SK-N-SH (cell line): ENCODE data around the gene NGLY1. TPM values are rescaled to one million over a fixed set of nuclear protein-coding genes. Genes with fewer than 3 reads are reported as not detected.

ENCODE experiments used
- CTCF ChIA-PET: fragments of 300-600, 350-600 bp; formaldehyde crosslinking; extraction: SDS; loops from one replicate; lab custom pipeline; 2021; lab: Yijun Ruan, JAX
- POLR2A ChIA-PET: fragments of 350-600 bp; sonication (Branson Sonifier 250); formaldehyde crosslinking; extraction: SDS; loops from one replicate; lab custom pipeline; 2020; ENCODE audit warnings: antibody characterized with exemption, inconsistent platforms; lab: Yijun Ruan, JAX
- DNase-seq: peaks from one replicate; pipeline ENCODE4 v3.0.0; 2012
- H2AFZ ChIP-seq: fragments of 200-600 bp; sonication (generic); 2 replicates; pipeline ENCODE4 v1.8.1; 2016; ENCODE audit warnings: antibody characterized with exemption, mild to moderate bottlenecking, low read depth
- H3F3A ChIP-seq: fragments of 200-600 bp; sonication (generic); replicated peaks from 2 replicates; pipeline ENCODE3; 2016; ENCODE audit warnings: antibody characterized with exemption, mild to moderate bottlenecking; ENCODE audit not compliant: insufficient read depth
- H3K27ac ChIP-seq, 2 experiments: fragments of 200-500 bp in 1 of 2; fragments of 200-600 bp in 1 of 2; sonication (Bioruptor generic) in 1 of 2; sonication (generic), shearing (Covaris generic) in 1 of 2; 2 replicates each; pipeline versions ENCODE4 v1.5.1 to v1.6.1; 2014 to 2016; ENCODE audit warnings: low read depth in 2 of 2, inconsistent platforms in 1 of 2, low read length in 1 of 2, mild to moderate bottlenecking in 1 of 2, mixed read lengths in 1 of 2
- H3K27me3 ChIP-seq: fragments of 200-600 bp; sonication (generic), shearing (Covaris generic); 2 replicates; pipeline ENCODE4 v1.6.1; 2016; ENCODE audit warnings: mixed run types; ENCODE audit not compliant: insufficient read depth
- H3K36me3 ChIP-seq, 2 experiments: fragments of 200-500 bp in 1 of 2; fragments of 200-600 bp in 1 of 2; sonication (Bioruptor generic) in 1 of 2; sonication (generic) in 1 of 2; replicated peaks in 1 of 2; 2 replicates each; pipeline versions ENCODE3 to v1.5.1; 2014 to 2016; ENCODE audit warnings: low read length in 1 of 2, mild to moderate bottlenecking in 1 of 2; ENCODE audit not compliant: insufficient read depth in 2 of 2, control insufficient read depth in 1 of 2
- H3K4me1 ChIP-seq, 2 experiments: fragments of 200-500 bp in 1 of 2; fragments of 200-600 bp in 1 of 2; sonication (Bioruptor generic) in 1 of 2; sonication (generic), shearing (Covaris generic) in 1 of 2; 2 replicates each; pipeline versions ENCODE4 v1.5.1 to v1.6.1; 2014 to 2016; ENCODE audit warnings: low read depth in 1 of 2, low read length in 1 of 2, mixed run types in 1 of 2; ENCODE audit not compliant: insufficient read depth in 2 of 2, control insufficient read depth in 1 of 2
- H3K4me2 ChIP-seq: fragments of 200-600 bp; sonication (generic), shearing (Covaris generic); 2 replicates; pipeline ENCODE4 v1.6.1; 2017; ENCODE audit warnings: mixed run types
- H3K4me3 ChIP-seq, 2 experiments: fragments of 200-500 bp in 1 of 2; fragments of 200-600 bp in 1 of 2; sonication (Bioruptor generic) in 1 of 2; sonication (generic), shearing (Covaris generic) in 1 of 2; 2 replicates each; pipeline versions ENCODE4 v1.5.1 to v1.8.1; 2014 to 2016; ENCODE audit warnings: low read depth in 2 of 2, inconsistent platforms in 1 of 2, low read length in 1 of 2, mild to moderate bottlenecking in 1 of 2, mixed read lengths in 1 of 2, moderate library complexity in 1 of 2
- H3K79me2 ChIP-seq: fragments of 200-600 bp; sonication (generic); 2 replicates; pipeline ENCODE4 v1.8.1; 2017; ENCODE audit warnings: mild to moderate bottlenecking; ENCODE audit not compliant: insufficient read depth
- H3K9ac ChIP-seq: fragments of 200-600 bp; sonication (generic); 2 replicates; pipeline ENCODE4 v1.6.1; 2017; ENCODE audit warnings: mixed run types
- H3K9me2 ChIP-seq: fragments of 200-600 bp; sonication (generic); 2 replicates; pipeline ENCODE4 v1.6.1; 2017; ENCODE audit warnings: mixed run types
- H3K9me3 ChIP-seq: fragments of 200-600 bp; sonication (generic); 2 replicates; pipeline ENCODE4 v1.6.1; 2017; ENCODE audit warnings: mixed run types, mild to moderate bottlenecking, moderate library complexity
- H4K20me1 ChIP-seq: fragments of 200-600 bp; sonication (generic); 2 replicates; pipeline ENCODE4 v1.6.1; 2017; ENCODE audit warnings: mild to moderate bottlenecking, mixed run types; ENCODE audit not compliant: insufficient read depth
- CHD2 ChIP-seq: fragments of 150-350 bp; IDR thresholded peaks from 2 replicates; pipeline ENCODE4 v1.6.1; 2018; ENCODE audit warnings: low read length; ENCODE audit not compliant: partially characterized antibody
- ELF1 ChIP-seq: IDR thresholded peaks from 2 replicates; pipeline ENCODE4 v1.4.0; 2012
- EP300 ChIP-seq, 2 experiments: IDR thresholded peaks; 2 replicates each; pipeline versions ENCODE4 v1.4.0 to v1.6.1; 2012; ENCODE audit warnings: borderline replicate concordance in 1 of 2, low read depth in 1 of 2, low read length in 1 of 2
- FOSL2 ChIP-seq: IDR thresholded peaks from 2 replicates; pipeline ENCODE4 v1.4.0; 2012; ENCODE audit warnings: low read depth, mild to moderate bottlenecking, moderate library complexity, borderline replicate concordance
- FOXM1 ChIP-seq: IDR thresholded peaks from 2 replicates; pipeline ENCODE4 v1.4.0; 2012; ENCODE audit warnings: low read depth, mild to moderate bottlenecking
- GATA2 ChIP-seq: sonication (generic); formaldehyde crosslinking; IDR thresholded peaks from 2 replicates; pipeline ENCODE4 v1.5.0; 2020; ENCODE audit warnings: mild to moderate bottlenecking, missing genetic modification reagents
- JUND ChIP-seq: IDR thresholded peaks from 2 replicates; pipeline ENCODE4 v1.4.0; 2012
- MXI1 ChIP-seq: IDR thresholded peaks from 2 replicates; pipeline ENCODE4 v1.6.1; 2012; ENCODE audit warnings: mild to moderate bottlenecking, low read depth, low read length, improper control_type of control experiment
- NFIC ChIP-seq: IDR thresholded peaks from 2 replicates; pipeline ENCODE4 v1.4.0; 2012; ENCODE audit warnings: borderline replicate concordance
- NRF1 ChIP-seq: IDR thresholded peaks from 2 replicates; pipeline ENCODE4 v1.6.1; 2012; ENCODE audit warnings: low read depth, mild to moderate bottlenecking, low read length
- POLR2AphosphoS5 ChIP-seq: IDR thresholded peaks from 2 replicates; pipeline ENCODE4 v1.6.1; 2012; ENCODE audit warnings: low read depth, low read length
- RCOR1 ChIP-seq: fragments of 150-350 bp; IDR thresholded peaks from 2 replicates; pipeline ENCODE4 v1.6.1; 2017; ENCODE audit warnings: antibody characterized with exemption, low read length
- RFX5 ChIP-seq: IDR thresholded peaks from 2 replicates; pipeline ENCODE4 v1.6.1; 2012; ENCODE audit warnings: mild to moderate bottlenecking, improper control_type of control experiment, low read length
- RXRA ChIP-seq: IDR thresholded peaks from 2 replicates; pipeline ENCODE4 v1.4.0; 2012; ENCODE audit warnings: low read depth, mild to moderate bottlenecking, borderline replicate concordance
- SIN3A ChIP-seq: IDR thresholded peaks from 2 replicates; pipeline ENCODE4 v1.6.1; 2012; ENCODE audit warnings: low read depth, mild to moderate bottlenecking, low read length, moderate library complexity, borderline replicate concordance
- SMC3 ChIP-seq: IDR thresholded peaks from 2 replicates; pipeline ENCODE4 v1.6.1; 2012; ENCODE audit warnings: low read depth, low read length, improper control_type of control experiment
- WGBS: methylation state at CpG from one replicate; pipeline ENCODE4 v1.1.6; 2017; ENCODE audit warnings: low lambda C conversion rate; 5-methylcytosine and 5-hydroxymethylcytosine counted together
- polyA plus RNA-seq, 3 experiments: library from polyadenylated mRNA; depleted of rRNA; stranded (reverse); fragments of >200 nt; gene quantifications; 2 replicates each; pipeline ENCODE4 v1.2.3, GENCODE V29; 2012
- TF ChIP-seq, protein P1 (sequence below): fragments of 150-350 bp; IDR thresholded peaks from 2 replicates; pipeline ENCODE4 v1.6.1; 2017; ENCODE audit warnings: antibody characterized with exemption, low read length, low read depth, borderline replicate concordance
- TF ChIP-seq, protein P2 (sequence below): fragments of 150-350 bp; IDR thresholded peaks from 2 replicates; pipeline ENCODE4 v1.6.1; 2016; ENCODE audit warnings: mild to moderate bottlenecking, low read depth, low read length
- TF ChIP-seq, protein P3 (sequence below): IDR thresholded peaks from 2 replicates; pipeline ENCODE4 v1.4.0; 2012; ENCODE audit warnings: low read depth, borderline replicate concordance
- TF ChIP-seq, protein P4 (sequence below): fragments of 200-600 bp; sonication (generic); IDR thresholded peaks from 2 replicates; pipeline ENCODE4 v1.6.1; 2017; ENCODE audit warnings: antibody characterized with exemption, mild to moderate bottlenecking, moderate library complexity
- TF ChIP-seq, protein P5 (sequence below): IDR thresholded peaks from 2 replicates; pipeline ENCODE4 v1.4.0; 2012; ENCODE audit warnings: low read depth

NGLY1 gene
- polyA plus RNA-seq, 1 of the 3 experiments (the other 2 are of a cell fraction) = 6.0 TPM

DNA sequence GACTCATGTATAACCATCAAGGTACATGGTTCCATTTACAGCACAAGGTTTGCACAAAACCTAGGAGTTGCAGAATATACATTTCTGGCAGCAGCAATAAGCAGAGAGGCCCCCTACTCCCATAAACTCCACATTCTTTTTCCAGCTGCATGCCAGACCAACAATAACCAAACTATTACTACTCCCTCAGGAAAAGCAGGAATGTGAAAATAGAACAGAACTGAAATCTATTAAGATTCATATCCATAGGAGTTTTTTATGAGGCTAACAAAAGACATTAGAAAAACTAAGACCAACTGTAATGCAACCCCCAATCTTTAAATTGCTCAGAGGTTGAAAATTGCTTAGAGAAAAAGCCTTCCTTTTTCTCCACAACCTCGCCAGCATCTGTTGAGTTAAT, 90.9 kb downstream of the NGLY1 start:
- WGBS = 56% methylated on average over 1 of the region's 1 CpG

DNA sequence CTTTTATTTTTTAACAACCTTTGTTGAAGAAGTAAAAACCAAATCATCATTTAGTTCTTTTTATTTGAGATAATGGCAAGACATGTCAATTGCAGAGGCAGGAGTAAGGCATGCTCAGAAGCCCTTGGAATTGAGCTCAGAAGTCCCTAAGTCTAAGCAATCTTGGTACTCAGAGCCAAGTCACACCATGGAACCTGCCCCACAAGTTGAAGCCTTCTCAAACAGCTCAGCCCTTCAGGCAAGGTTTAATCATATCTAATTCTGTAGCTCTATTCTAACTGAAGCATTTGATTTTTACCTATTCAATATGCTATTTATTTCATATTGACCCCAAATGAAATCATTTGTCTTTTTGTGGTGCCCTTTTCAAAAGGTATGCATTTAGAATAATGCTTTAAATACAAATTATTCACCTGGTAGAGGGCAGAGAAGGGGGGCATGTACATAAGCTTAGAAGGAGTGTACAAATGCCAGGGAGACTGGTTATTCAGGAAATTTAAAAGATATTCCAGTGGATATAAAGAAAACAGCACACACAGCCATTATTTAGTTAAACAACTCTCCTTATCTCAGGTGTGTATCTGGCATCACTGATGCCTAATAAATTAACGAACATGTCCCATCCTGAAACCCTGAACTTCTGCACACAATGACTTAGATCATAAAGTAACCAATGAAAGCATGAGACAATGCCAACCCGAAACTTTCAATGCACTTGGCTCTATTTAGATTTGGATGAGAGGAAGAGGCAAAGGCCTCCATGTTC, 92.3 kb downstream of the NGLY1 start:
- Histone ChIP-seq H3K36me3 (no peaks in the 10 kb centered on the region), H3K4me2 (no peak overlapping the region), H2AFZ (no peak overlapping the region), H3K27ac (no peak overlapping the region), H3K9me3 (no peaks in the 10 kb centered on the region), H3K27me3 (no peaks in the 10 kb centered on the region; the same call in 1 of the 2 replicates), H3K9ac (no peak overlapping the region), H3K4me1 (no peaks in the 10 kb centered on the region), H3K79me2 (no peaks in the 10 kb centered on the region), H3K4me3 (no peak overlapping the region), H4K20me1 (no peaks in the 10 kb centered on the region), H3K9me2 (no peaks in the 10 kb centered on the region), H3F3A (no peaks in the 10 kb centered on the region)
- ChIA-PET POLR2A (no interaction called here), CTCF (no interaction called here)
- 51% methylated on average over 2 of the region's 2 CpGs for WGBS
- DNase-seq = no peak
- TF ChIP-seq RCOR1 = no peak
- TF ChIP-seq NFIC = no peak
- no peak for TF ChIP-seq POLR2AphosphoS5
- no peak for TF ChIP-seq CHD2
- no peak for TF ChIP-seq EP300 (IDR thresholded peaks at IDR 0.05; ENCODE audit: borderline replicate concordance in 1 of 2, low read depth in 1 of 2, low read length in 1 of 2)
- no peak for TF ChIP-seq SIN3A
- no peak for TF ChIP-seq RFX5
- TF ChIP-seq SMC3 = no peak
- no peak for TF ChIP-seq ELF1
- TF ChIP-seq NRF1 = no peak
- no peak for TF ChIP-seq FOSL2
- TF ChIP-seq, protein P1, sequence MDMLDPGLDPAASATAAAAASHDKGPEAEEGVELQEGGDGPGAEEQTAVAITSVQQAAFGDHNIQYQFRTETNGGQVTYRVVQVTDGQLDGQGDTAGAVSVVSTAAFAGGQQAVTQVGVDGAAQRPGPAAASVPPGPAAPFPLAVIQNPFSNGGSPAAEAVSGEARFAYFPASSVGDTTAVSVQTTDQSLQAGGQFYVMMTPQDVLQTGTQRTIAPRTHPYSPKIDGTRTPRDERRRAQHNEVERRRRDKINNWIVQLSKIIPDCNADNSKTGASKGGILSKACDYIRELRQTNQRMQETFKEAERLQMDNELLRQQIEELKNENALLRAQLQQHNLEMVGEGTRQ = no peak
- TF ChIP-seq FOXM1 = no peak

More for the DNA sequence above, 90.9 kb downstream of the NGLY1 start:
- no peaks in the 10 kb centered on the region for H4K20me1 ChIP-seq
- no peaks in the 10 kb centered on the region for H3K9me3 ChIP-seq
- no peaks in the 10 kb centered on the region for H3K9me2 ChIP-seq
- no peaks in the 10 kb centered on the region for H3K27me3 ChIP-seq
- H3K9ac ChIP-seq = no peak overlapping the region
- no peak overlapping the region for H3K27ac ChIP-seq
- H3K36me3 ChIP-seq = no peaks in the 10 kb centered on the region
- CTCF ChIA-PET = no interaction called here
- H2AFZ ChIP-seq = no peak overlapping the region
- H3K4me1 ChIP-seq = no peaks in the 10 kb centered on the region
- no peak overlapping the region for H3K4me3 ChIP-seq
- no peak for DNase-seq
- no peak overlapping the region for H3K4me2 ChIP-seq
- H3F3A ChIP-seq = no peaks in the 10 kb centered on the region
- no peak for TF ChIP-seq FOSL2
- TF ChIP-seq, protein P2, sequence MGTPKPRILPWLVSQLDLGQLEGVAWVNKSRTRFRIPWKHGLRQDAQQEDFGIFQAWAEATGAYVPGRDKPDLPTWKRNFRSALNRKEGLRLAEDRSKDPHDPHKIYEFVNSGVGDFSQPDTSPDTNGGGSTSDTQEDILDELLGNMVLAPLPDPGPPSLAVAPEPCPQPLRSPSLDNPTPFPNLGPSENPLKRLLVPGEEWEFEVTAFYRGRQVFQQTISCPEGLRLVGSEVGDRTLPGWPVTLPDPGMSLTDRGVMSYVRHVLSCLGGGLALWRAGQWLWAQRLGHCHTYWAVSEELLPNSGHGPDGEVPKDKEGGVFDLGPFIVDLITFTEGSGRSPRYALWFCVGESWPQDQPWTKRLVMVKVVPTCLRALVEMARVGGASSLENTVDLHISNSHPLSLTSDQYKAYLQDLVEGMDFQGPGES = no peak
- no peak for TF ChIP-seq JUND
- no peak for TF ChIP-seq SIN3A
- no peak for TF ChIP-seq NRF1
- TF ChIP-seq, protein P3, sequence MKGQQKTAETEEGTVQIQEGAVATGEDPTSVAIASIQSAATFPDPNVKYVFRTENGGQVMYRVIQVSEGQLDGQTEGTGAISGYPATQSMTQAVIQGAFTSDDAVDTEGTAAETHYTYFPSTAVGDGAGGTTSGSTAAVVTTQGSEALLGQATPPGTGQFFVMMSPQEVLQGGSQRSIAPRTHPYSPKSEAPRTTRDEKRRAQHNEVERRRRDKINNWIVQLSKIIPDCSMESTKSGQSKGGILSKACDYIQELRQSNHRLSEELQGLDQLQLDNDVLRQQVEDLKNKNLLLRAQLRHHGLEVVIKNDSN = no peak
- no peak for TF ChIP-seq MXI1
- TF ChIP-seq GATA2 (CRISPR knock-in tag) = no peak
- TF ChIP-seq, protein P4, sequence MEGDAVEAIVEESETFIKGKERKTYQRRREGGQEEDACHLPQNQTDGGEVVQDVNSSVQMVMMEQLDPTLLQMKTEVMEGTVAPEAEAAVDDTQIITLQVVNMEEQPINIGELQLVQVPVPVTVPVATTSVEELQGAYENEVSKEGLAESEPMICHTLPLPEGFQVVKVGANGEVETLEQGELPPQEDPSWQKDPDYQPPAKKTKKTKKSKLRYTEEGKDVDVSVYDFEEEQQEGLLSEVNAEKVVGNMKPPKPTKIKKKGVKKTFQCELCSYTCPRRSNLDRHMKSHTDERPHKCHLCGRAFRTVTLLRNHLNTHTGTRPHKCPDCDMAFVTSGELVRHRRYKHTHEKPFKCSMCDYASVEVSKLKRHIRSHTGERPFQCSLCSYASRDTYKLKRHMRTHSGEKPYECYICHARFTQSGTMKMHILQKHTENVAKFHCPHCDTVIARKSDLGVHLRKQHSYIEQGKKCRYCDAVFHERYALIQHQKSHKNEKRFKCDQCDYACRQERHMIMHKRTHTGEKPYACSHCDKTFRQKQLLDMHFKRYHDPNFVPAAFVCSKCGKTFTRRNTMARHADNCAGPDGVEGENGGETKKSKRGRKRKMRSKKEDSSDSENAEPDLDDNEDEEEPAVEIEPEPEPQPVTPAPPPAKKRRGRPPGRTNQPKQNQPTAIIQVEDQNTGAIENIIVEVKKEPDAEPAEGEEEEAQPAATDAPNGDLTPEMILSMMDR = no peak
- TF ChIP-seq, protein P5, sequence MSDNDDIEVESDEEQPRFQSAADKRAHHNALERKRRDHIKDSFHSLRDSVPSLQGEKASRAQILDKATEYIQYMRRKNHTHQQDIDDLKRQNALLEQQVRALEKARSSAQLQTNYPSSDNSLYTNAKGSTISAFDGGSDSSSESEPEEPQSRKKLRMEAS = no peak
- TF ChIP-seq RXRA = no peak
- TF ChIP-seq EP300 (IDR thresholded peaks at IDR 0.05; ENCODE audit: borderline replicate concordance in 1 of 2, low read depth in 1 of 2, low read length in 1 of 2) = no peak
- no peaks in the 10 kb centered on the region for H3K79me2 ChIP-seq
- POLR2A ChIA-PET = no interaction called here
